Hematopoietic multipotent progenitor cell treated with erythropoietin and hydrocortisone succinate and interleukin-3 and kit ligand, for 15 days (in vitro differentiated cells): ENCODE measurements around the gene CD33.

ENCODE experiments used
- DNase-seq: peaks from one replicate; pipeline ENCODE4 v3.0.0-alpha.2; 2015; ENCODE audit warnings: low spot score

The CD33 gene

GRCh38 chr19:51259348-51260245 lies 34.7 kb downstream of the CD33 start:
- DNase-seq, result no peak

DNA sequence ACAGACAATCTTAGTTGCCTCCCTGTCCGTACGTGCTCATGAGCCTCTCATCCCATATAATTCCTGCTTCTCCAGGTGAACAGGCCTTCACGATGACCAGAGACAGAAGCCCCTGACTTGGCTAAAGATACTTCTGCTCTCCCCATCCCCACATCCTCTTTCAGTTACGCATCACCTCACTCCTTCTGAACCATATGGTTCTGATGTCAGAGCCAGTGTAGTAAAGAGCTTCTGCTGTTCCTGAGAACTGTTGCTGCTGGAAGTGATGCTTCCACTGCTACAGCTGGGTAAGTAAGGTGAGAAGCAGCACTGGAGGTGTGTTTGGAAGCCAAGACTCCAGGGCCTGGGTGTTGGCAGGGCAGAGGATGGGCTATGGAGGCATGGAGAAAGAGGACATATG lies 38.9 kb downstream of the CD33 start:
- DNase-seq, result no peak

DNA sequence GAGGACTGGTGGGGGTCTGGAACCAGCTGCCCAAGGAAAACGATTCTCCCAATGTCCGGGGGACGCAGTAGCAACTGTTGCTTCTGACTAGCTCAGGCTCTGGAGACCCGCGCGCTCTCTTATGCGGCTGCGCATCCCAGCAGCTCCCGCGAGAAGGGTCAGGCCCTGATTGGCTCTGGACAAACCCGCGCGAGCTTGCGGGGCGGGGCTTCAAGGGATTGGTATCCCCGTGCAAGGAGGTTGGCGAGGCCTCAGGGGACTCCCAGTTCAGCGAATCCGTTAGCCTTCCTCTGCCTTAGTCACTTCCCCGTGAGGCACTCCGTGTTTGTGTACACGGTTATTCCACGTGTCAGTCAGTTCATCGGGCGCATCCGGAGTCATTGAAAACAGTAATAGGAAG lies 46.2 kb downstream of the CD33 start:
- DNase-seq, result no peak

DNA sequence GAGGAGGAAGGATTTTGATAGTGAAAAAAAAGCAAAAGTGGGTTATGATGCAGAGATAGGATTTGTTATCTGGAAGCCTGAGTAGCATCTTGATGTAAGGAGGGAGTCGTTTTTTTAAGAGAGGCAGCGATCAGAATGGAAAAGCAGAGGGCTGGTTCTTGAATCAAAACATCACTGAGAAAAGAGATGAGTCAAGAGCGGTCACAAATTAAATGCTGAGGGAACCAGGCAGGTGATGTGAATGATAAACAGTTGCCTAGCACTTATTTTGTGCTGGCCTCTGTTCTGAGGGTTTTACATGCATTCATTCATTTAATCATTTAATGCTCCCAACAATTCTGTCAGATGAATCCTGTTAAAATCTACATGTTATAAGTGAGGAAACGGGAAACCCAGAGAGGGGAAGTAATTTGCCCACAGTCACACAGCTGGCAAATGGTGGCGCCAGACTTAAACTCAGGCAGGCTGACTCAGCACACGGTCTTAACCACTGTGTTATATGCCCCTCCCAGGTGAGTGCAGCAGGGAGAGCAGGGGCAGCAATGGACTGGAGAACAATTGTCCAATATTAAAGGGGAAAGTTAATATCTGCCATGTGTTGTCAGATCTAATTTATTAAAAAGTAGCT lies 47.4 kb downstream of the CD33 start:
- DNase-seq, result no peak

GRCh38 chr19:51274049-51274770 lies 49.3 kb downstream of the CD33 start:
- no peak for DNase-seq

GRCh38 chr19:51277112-51277511 lies 52.2 kb downstream of the CD33 start:
- DNase-seq, result no peak

GRCh38 chr19:51282335-51282734 lies 57.5 kb downstream of the CD33 start:
- no peak for DNase-seq

GRCh38 chr19:51285682-51286081 lies 60.8 kb downstream of the CD33 start:
- DNase-seq, result no peak
